GM18517 (cell line): ENCODE measurements around the gene B4GALNT3.

ENCODE experiments used
- ATAC-seq: cut with Tn5 transposase; IDR thresholded peaks from one replicate; pipeline ENCODE4 v1.9.1; 2021; ENCODE audit warnings: mild to moderate bottlenecking, moderate library complexity; ENCODE audit not compliant: unreplicated experiment

The B4GALNT3 gene

GRCh38 chr12:590206-590750 is 130.5 kb downstream of the B4GALNT3 start:
- no peak for ATAC-seq

- no peak for ATAC-seq
Measured at GRCh38 chr12:591167-592023, 131.7 kb downstream of the B4GALNT3 start.

- ATAC-seq, result no peak
Measured at GRCh38 chr12:592024-592505, 132.3 kb downstream of the B4GALNT3 start.

- ATAC-seq, result no peak
Measured at GRCh38 chr12:593396-594270, 133.9 kb downstream of the B4GALNT3 start.

GRCh38 chr12:597926-598568 is 138.3 kb downstream of the B4GALNT3 start:
- no peak for ATAC-seq

GRCh38 chr12:599756-600155 is 140.0 kb downstream of the B4GALNT3 start:
- ATAC-seq, result no peak

- ATAC-seq, result no peak
Measured at GRCh38 chr12:601976-602699, 142.4 kb downstream of the B4GALNT3 start.

GRCh38 chr12:602700-603068 is 142.9 kb downstream of the B4GALNT3 start:
- no peak for ATAC-seq

GRCh38 chr12:604956-605355 is 145.2 kb downstream of the B4GALNT3 start:
- ATAC-seq, result no peak

GRCh38 chr12:607541-608001 is 147.8 kb downstream of the B4GALNT3 start:
- no peak for ATAC-seq

GRCh38 chr12:608413-608812 is 148.7 kb downstream of the B4GALNT3 start:
- ATAC-seq, result no peak

GRCh38 chr12:608921-609320 is 149.2 kb downstream of the B4GALNT3 start:
- no peak for ATAC-seq

- no peak for ATAC-seq
Measured at GRCh38 chr12:611721-612120, 152.0 kb downstream of the B4GALNT3 start.

- ATAC-seq, result no peak
Measured at GRCh38 chr12:612293-612692, 152.6 kb downstream of the B4GALNT3 start.

- no peak for ATAC-seq
Measured at GRCh38 chr12:612886-613285, 153.1 kb downstream of the B4GALNT3 start.
